Measurements from ENCODE around the gene FUOM. TPM values are rescaled to one million over a fixed set of nuclear protein-coding genes. Genes with fewer than 3 reads are reported as not detected.

Gene FUOM
- total RNA-seq, 1 experiment from 2014 or later, result 41.8 TPM

DNA sequence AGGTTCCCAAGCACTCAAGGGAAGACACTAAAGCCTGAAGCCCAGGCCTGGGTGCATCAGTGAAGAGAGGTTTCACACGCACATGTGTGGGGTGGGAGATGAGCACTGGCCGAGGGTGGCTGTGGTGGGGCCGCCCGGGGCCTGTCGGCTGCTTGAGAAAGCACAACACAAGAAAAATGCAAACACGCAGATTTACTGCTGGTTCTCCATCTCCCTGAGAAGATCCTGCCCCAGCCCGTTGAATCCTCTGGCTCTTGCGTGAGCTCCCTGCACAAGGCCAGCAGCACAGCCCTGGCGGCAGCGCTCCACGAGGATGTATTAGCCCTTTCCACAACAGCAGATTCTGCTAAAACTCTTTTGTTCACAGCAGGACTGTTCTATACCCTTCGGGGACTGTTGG, 42.9 kb downstream of the FUOM start:
- no peak overlapping the region for H2BK120ac ChIP-seq (ENCODE audit: low read depth, low read length, poor library complexity, severe bottlenecking)
- H3K79me2 ChIP-seq (ENCODE audit: insufficient read depth, low read length), result no peaks in the 10 kb centered on the region
- DNase-seq, result no peak
- H2BK20ac ChIP-seq (ENCODE audit: low read depth, low read length, poor library complexity, severe bottlenecking), result no peak overlapping the region
- H3K18ac ChIP-seq (ENCODE audit: insufficient read length, low read depth, low read length), result no peak overlapping the region
- H2BK12ac ChIP-seq (ENCODE audit: insufficient read length, low read depth, low read length), result no peak overlapping the region
- no peak overlapping the region for H3K4me3 Mint-ChIP-seq
- H2BK5ac ChIP-seq (ENCODE audit: insufficient read length, low read length), result no peak overlapping the region
- no peaks in the 10 kb centered on the region for H4K20me1 ChIP-seq (ENCODE audit: control insufficient read depth, insufficient read depth, insufficient read length)
- H3K4me1 ChIP-seq (ENCODE audit: insufficient read depth, low read length), result no peaks in the 10 kb centered on the region
- no CpG with 5 or more reads among the region's 12 CpGs for WGBS (ENCODE audit: extremely low coverage, insufficient read length, low lambda C conversion rate)
- no peak overlapping the region for H2BK15ac ChIP-seq (ENCODE audit: low read depth, low read length)
- TF ChIP-seq, protein P1, sequence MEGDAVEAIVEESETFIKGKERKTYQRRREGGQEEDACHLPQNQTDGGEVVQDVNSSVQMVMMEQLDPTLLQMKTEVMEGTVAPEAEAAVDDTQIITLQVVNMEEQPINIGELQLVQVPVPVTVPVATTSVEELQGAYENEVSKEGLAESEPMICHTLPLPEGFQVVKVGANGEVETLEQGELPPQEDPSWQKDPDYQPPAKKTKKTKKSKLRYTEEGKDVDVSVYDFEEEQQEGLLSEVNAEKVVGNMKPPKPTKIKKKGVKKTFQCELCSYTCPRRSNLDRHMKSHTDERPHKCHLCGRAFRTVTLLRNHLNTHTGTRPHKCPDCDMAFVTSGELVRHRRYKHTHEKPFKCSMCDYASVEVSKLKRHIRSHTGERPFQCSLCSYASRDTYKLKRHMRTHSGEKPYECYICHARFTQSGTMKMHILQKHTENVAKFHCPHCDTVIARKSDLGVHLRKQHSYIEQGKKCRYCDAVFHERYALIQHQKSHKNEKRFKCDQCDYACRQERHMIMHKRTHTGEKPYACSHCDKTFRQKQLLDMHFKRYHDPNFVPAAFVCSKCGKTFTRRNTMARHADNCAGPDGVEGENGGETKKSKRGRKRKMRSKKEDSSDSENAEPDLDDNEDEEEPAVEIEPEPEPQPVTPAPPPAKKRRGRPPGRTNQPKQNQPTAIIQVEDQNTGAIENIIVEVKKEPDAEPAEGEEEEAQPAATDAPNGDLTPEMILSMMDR (conservative IDR thresholded peaks at IDR 0.05), result no peak
- no peak overlapping the region for H3K4me2 ChIP-seq (ENCODE audit: insufficient read depth, insufficient read length, low read length)
- H4K91ac ChIP-seq (ENCODE audit: insufficient read length, low read depth, low read length), result no peak overlapping the region
- no peak overlapping the region for H3K9ac ChIP-seq (ENCODE audit: extremely low read depth, insufficient read length, low read length)
- no peak overlapping the region for H3K14ac ChIP-seq (ENCODE audit: insufficient read depth, low read length)
- H3T11ph ChIP-seq (ENCODE audit: low read length), result no peak overlapping the region
- no peak overlapping the region for H3K27ac Mint-ChIP-seq
- H3K36me3 Mint-ChIP-seq (ENCODE audit: insufficient read depth in 1 of 3, low read depth in 3 of 3), result peaks cover 3 to 31% (median 23%) of the 10 kb centered on the region in 3 experiments; a peak in 6 of 7 replicates
- peaks cover 0 to 9% of the 10 kb centered on the region in 2 experiments; a peak in 2 of 4 replicates for H3K4me1 Mint-ChIP-seq
- H3K79me1 ChIP-seq (ENCODE audit: insufficient read depth, low read depth, low read length, poor library complexity, severe bottlenecking), result no peaks in the 10 kb centered on the region
- no peak overlapping the region for H3K27ac ChIP-seq (ENCODE audit: insufficient read length, low read depth, low read length)
- H3K27me3 ChIP-seq (ENCODE audit: insufficient read depth, low read length), result peaks cover 4% of the 10 kb centered on the region; the same call in 1 of the 2 replicates
- H2AK5ac ChIP-seq (ENCODE audit: insufficient read length, low read length), result no peak overlapping the region
- H3K9me3 ChIP-seq (ENCODE audit: control insufficient read depth, low read depth, low read length), result no peaks in the 10 kb centered on the region
- no peak overlapping the region for H3K4ac ChIP-seq (ENCODE audit: low read depth, low read length)
- no peaks in the 10 kb centered on the region for H3K9me3 Mint-ChIP-seq
- no peak overlapping the region for H3K23ac ChIP-seq (ENCODE audit: insufficient read length, low read depth, low read length)
- H4K5ac ChIP-seq (ENCODE audit: insufficient read length, low read depth, low read length), result no peak overlapping the region
- no peak overlapping the region for H4K8ac ChIP-seq (replicated peaks; ENCODE audit: insufficient read length, low read depth, low read length)
- H3K56ac ChIP-seq (ENCODE audit: insufficient read length, low read depth, low read length), result no peak overlapping the region
- H3K23me2 ChIP-seq (ENCODE audit: insufficient read length, low read depth, low read length, poor library complexity, severe bottlenecking), result no peaks in the 10 kb centered on the region
- H2AFZ ChIP-seq (ENCODE audit: low read length), result no peak overlapping the region
- peaks cover 14% of the 10 kb centered on the region for H3K27me3 Mint-ChIP-seq (ENCODE audit: low read depth)
